Lower lobe of right lung (tissue), 2 donors: ENCODE measurements around the gene TNXB. TPM values are rescaled to one million over a fixed set of nuclear protein-coding genes. Genes with fewer than 3 reads are reported as not detected.

Experiments used
- ATAC-seq, 2 donors: fragments of 200-7000 bp; cut with Tn5 transposase; one replicate each; pipeline ENCODE4 v1.9.1; 2020 to 2022; ENCODE audit warnings: mild to moderate bottlenecking in 2 of 2, moderate library complexity in 2 of 2
- DNase-seq: peaks from one replicate; pipeline ENCODE4 v3.0.0-alpha.2; 2020
- H3K27ac ChIP-seq: fragments of 200-600 bp; one replicate; pipeline ENCODE4 v1.8.0; 2022
- H3K27me3 ChIP-seq: fragments of 200-600 bp; one replicate; pipeline ENCODE4 v1.8.0; 2022; ENCODE audit warnings: low read depth
- H3K36me3 ChIP-seq: fragments of 200-600 bp; one replicate; pipeline ENCODE4 v1.8.0; 2022; ENCODE audit warnings: mild to moderate bottlenecking
- H3K4me1 ChIP-seq: fragments of 200-600 bp; one replicate; pipeline ENCODE4 v1.8.0; 2022
- H3K4me3 ChIP-seq: fragments of 200-600 bp; one replicate; pipeline ENCODE4 v1.8.0; 2022; ENCODE audit warnings: mild to moderate bottlenecking
- H3K9me3 ChIP-seq: fragments of 200-600 bp; one replicate; pipeline ENCODE4 v1.8.0; 2022
- intact Hi-C: fragments of 100-400 bp; cut with DNase I; formaldehyde crosslinking; loops from one replicate; pipeline ENCODE4 v1.11.0; 2022
- total RNA-seq: library from RNA; stranded (reverse); fragmentation: NEBNext Ultra II Directional; extraction: Animal tissue kit (Norgen Biotek cat#: 25700); gene quantifications from one replicate; pipeline ENCODE4 v1.2.1, GENCODE V29; 2021
- TF ChIP-seq, protein P1 (sequence below): fragments of 200-600 bp; IDR thresholded peaks from one replicate; pipeline ENCODE4 v1.8.0; 2022; ENCODE audit warnings: antibody characterized with exemption, mild to moderate bottlenecking
- donor health status: DM: no; HTN: yes; CAD: no; lungs with severe emphysema.

The TNXB gene
- total RNA-seq, 1 donor from 2014 or later: 120 TPM

DNA sequence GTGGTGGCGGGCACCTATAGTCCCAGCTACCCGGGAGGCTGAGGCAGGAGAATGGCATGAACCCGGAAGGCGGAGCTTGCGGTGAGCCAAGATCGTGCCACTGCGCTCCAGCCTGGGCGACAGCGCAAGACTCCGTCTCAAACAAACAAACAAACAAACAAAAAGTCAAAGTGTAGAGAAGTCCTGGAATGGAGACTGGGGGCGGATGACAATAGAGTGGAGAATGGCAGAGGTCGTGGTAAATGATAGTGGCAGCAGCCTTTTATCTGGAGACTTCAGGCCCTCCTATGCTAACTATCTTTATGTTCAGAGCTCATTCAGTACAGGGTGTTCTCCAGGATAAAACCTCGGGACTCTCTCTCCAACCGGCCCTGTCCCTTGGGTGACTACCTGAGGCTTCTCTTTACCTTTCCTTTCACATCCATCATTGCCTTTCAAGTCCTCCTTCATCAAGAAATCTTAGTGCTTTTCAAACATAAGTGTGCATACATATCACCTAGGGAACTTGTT is 22.4 kb upstream of the TNXB start:
- H3K4me1 ChIP-seq: peaks cover 25% of the 10 kb centered on the region
- no peak for DNase-seq
- TF ChIP-seq, protein P1, sequence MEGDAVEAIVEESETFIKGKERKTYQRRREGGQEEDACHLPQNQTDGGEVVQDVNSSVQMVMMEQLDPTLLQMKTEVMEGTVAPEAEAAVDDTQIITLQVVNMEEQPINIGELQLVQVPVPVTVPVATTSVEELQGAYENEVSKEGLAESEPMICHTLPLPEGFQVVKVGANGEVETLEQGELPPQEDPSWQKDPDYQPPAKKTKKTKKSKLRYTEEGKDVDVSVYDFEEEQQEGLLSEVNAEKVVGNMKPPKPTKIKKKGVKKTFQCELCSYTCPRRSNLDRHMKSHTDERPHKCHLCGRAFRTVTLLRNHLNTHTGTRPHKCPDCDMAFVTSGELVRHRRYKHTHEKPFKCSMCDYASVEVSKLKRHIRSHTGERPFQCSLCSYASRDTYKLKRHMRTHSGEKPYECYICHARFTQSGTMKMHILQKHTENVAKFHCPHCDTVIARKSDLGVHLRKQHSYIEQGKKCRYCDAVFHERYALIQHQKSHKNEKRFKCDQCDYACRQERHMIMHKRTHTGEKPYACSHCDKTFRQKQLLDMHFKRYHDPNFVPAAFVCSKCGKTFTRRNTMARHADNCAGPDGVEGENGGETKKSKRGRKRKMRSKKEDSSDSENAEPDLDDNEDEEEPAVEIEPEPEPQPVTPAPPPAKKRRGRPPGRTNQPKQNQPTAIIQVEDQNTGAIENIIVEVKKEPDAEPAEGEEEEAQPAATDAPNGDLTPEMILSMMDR: no peak
- no peak overlapping the region for H3K27ac ChIP-seq
- no peak overlapping the region for H3K4me3 ChIP-seq
- intact Hi-C loops: no loop called here
- H3K27me3 ChIP-seq: no peaks in the 10 kb centered on the region
- H3K9me3 ChIP-seq: no peaks in the 10 kb centered on the region
- peaks cover 6% of the 10 kb centered on the region for H3K36me3 ChIP-seq
- no peak for ATAC-seq

GRCh38 chr6:32129297-32130088 is 20.4 kb upstream of the TNXB start:
- DNase-seq: no peak
- Histone ChIP-seq H3K4me3 (peak overlapping the region; percentile 59), H3K36me3 (peaks cover 26% of the 10 kb centered on the region), H3K27ac (peak overlapping the region; percentile 81), H3K4me1 (peaks cover 31% of the 10 kb centered on the region), H3K27me3 (no peaks in the 10 kb centered on the region), H3K9me3 (no peaks in the 10 kb centered on the region)
- intact Hi-C loops: no loop called here
- ATAC-seq: peak; percentile 56 to 70
- TF ChIP-seq, protein P1: no peak

DNA sequence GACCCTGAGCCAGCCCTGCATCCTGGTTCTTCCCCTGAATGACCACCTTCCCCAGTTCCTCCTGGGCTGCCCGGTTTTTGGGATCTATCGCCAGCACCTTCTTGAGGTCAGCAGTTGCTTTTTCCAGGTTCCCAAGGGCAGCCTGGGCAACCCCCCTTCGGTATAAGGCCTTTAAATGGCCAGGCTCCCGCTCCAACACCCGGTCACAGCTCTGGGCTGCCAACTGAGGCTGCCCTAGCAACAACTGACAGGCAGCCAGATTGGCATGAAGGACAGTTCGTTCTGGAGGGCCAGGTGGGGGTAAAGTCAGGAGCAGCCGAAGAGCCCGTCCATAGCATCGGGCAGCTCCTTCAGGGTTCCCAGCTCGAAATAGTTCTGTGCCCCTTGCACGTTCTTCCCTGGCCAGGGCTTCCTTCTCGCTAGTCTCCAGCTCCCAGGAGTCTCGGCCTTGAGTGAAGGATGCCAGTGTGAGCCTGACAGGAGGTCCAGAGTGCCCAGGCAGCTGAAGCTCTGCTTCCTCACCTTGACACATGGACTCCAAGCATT is 19.7 kb upstream of the TNXB start:
- no peak for DNase-seq
- Histone ChIP-seq H3K4me3 (peak overlapping the region; percentile 86), H3K27ac (peak overlapping the region; percentile 81), H3K27me3 (no peaks in the 10 kb centered on the region), H3K9me3 (no peaks in the 10 kb centered on the region), H3K36me3 (peaks cover 33% of the 10 kb centered on the region), H3K4me1 (peaks cover 31% of the 10 kb centered on the region)
- TF ChIP-seq, protein P1: no peak
- intact Hi-C loops: no loop called here
- no peak for ATAC-seq

DNA sequence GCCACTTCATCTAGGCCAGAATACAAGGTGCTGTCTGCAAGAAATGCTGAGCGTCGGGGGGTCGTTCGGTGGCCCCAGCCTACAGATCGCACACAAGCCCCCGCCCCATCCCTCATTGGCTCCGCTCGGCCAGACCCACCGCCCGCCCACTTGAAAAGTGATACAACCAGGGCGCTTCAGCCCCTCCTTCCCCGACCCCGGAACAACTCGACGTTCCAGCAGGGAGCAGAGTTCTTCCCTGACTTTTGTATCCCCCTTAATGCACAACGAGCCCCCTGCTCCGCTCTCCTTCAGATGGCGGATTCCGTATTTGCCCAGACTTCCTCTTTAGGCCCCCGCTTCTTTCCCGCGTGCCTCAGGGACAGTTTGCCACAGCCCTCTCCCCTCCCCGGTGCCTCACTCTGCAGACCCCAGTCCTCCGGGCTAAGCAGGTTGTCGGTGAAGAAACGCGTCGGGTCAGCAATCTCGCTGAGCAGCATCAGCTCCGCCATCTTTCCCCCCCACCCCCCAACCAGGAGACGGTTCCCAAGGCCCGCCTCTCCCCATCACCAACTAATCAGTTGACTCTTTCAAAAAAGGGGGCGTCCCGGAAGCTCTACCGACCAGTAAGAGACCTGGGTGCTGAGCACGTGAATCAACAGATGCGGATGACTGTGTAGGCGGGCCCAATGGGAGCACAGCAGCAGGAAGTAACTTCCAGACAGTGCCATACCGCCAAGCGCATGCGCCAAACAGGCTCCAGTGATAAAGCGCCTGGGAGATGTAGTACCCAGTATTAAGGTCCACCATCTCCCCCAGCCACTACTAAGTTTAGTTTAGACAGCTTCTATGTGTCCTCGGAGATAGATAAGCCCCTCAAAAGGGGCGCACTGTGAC is 18.8 kb upstream of the TNXB start, which contains the start of gene ATF6B:
Gene ATF6B, minus strand, starts transcription at position 530 of the 876 bp plus-strand sequence. Its CDS starts 39 bp downstream, at position 491.
- Histone ChIP-seq H3K36me3 (peaks cover 41% of the 10 kb centered on the region), H3K4me1 (peaks cover 31% of the 10 kb centered on the region), H3K9me3 (no peaks in the 10 kb centered on the region), H3K27ac (peak within 1 kb of the TSS; percentile 81), H3K27me3 (no peaks in the 10 kb centered on the region), H3K4me3 (peak within 1 kb of the TSS; percentile 86)
- ATAC-seq (peak; percentile 95 to 97), DNase-seq (peak; percentile 99)
- TF ChIP-seq, protein P1: no peak
- intact Hi-C loops: no loop called here

- Histone ChIP-seq H3K4me1 (peaks cover 31% of the 10 kb centered on the region), H3K27ac (peak overlapping the region; percentile 80), H3K36me3 (peaks cover 47% of the 10 kb centered on the region), H3K9me3 (no peaks in the 10 kb centered on the region), H3K27me3 (no peaks in the 10 kb centered on the region), H3K4me3 (peak overlapping the region; percentile 86)
- no peak for DNase-seq
- intact Hi-C loops: no loop called here
- ATAC-seq: no peak
- TF ChIP-seq, protein P1: no peak
These were observed 18.2 kb upstream of the TNXB start for GRCh38 chr6:32127409-32127716.
